Measurements from ENCODE around the gene WWOX. TPM values are rescaled to one million over a fixed set of nuclear protein-coding genes. Genes with fewer than 3 reads are reported as not detected.

The WWOX gene
- total RNA-seq, 1 donor from 2014 or later: 11.2 TPM

DNA sequence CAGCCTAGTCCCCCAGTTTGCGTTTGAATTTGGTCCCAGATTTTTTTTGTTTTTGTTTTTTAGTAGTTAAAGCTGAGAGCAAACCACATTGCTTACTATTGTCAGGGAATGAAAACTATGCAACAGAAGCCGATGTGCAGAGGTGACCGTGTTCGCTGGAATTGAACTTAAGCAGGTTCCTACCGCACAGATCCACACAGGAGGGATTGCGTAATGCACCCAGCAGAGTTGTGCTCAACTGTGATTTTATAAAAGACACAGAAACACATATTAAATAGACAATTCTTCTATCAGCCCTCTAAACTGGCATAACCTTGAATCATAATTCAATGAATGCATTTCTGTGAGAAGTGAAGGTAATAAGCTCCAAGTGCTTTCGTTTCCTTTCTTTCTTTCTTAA lies 443.0 kb downstream of the WWOX start:
- ATAC-seq: no peak

DNA sequence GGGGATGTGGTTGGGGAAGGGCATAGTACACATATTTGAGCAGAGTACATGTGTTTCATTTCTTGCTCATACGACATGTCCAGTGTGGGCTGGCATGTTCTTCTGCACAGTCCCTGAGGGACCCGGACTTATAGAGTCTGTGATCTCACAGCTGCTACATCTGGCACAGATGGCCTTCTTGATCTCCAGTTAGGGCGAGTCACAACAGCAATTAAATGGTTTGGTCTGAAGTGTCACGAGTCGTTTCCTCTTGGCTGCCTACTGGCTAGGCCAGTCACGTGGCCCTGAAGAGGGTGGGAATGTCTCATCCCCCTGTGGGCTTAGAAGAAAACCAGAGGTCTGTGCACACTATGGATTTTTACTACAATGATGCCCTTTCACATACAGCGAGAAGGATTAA lies 443.6 kb downstream of the WWOX start:
- ATAC-seq: peak; percentile 9

DNA sequence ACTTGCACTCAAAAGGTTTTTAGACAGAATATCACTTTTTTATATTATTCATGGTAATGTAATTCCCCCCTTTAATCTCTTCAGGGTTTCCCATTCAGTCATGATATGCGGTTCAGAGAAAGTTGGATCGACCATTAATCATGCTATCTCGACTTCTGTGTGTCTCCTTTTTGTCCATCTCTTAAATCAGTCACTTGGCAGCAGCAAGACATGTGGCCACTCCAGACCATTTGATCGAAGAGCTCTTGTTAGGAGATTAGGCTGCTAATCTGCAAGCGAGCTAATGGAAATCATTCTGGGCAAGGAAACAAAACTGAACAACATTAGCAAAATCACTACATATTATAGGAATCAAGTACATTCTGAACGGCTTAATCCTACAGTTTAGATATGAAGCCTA lies 449.9 kb downstream of the WWOX start:
- ATAC-seq: no peak

DNA sequence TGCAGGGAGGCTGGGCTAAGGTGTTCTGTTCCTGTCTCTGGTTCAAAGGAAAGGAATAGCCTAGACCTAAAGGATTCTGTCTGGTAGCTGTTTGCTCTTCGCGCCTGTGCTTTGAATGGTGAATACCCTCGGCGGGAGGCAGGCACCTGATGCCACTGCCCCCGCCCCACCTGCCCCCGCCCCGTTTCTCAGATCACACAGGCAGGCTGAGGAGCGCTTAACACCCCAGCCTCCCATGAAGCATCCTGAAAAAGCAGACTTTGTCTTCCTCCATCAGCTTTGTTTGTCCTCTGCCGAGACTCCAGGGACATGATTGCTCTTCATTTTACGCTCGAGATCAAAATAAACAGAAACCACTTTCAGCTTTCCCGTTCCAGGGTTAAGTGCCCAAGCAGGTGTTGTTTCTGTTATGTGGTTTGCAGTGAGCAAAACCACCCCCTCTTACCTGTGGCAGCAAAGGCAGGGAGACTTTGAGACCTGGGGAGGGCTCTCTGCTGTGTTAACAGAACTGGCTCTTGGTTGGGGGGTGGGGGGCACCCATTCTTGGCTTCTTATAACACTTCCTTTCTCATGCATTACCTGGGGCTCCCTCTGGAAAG lies 452.1 kb downstream of the WWOX start:
- no peak for ATAC-seq

DNA sequence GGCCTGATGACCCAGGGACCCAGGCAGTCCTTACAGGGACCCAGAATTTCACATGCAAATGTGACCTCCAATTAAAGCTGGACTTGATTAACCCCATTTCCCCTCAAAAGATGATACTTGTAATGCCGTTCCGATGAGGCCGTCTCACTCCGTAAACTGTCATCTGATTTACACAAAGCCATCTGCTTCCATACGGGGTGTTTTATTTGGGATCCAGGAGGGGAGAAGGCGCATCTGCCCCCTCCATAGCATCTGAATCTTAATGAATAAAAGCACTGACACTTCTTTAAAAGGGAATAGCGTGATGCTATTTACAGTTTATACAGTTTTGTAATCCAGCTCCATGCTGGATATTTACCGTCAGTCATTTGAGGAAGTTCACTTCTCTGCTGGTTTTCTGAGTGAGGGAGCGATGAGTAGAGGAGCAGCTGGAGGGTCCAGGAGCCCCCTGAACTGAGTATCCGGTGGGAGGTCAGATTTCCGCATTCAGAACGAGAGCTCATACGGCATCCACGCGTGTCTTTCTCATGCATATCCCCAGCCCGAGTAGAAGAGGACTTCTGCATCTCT lies 452.7 kb downstream of the WWOX start:
- ATAC-seq: no peak

DNA sequence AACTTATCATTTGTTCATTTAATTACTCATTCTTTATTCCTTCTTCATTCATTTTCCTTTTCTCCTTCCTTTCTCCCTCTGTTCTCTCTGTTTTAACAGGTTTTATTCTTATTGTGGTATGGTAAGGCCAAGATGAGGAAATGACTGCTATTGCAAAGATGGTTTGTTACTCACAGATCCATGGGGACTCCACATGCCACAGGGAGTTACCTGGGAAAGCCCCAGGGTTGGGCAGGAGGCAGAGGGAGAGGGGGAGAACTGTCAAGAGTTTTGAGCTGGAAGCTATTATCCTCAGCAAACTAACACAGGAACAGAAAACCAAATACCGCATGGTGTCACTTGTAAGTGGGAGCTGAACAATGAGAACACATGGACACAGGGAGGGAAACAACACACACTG lies 453.3 kb downstream of the WWOX start:
- no peak for ATAC-seq

DNA sequence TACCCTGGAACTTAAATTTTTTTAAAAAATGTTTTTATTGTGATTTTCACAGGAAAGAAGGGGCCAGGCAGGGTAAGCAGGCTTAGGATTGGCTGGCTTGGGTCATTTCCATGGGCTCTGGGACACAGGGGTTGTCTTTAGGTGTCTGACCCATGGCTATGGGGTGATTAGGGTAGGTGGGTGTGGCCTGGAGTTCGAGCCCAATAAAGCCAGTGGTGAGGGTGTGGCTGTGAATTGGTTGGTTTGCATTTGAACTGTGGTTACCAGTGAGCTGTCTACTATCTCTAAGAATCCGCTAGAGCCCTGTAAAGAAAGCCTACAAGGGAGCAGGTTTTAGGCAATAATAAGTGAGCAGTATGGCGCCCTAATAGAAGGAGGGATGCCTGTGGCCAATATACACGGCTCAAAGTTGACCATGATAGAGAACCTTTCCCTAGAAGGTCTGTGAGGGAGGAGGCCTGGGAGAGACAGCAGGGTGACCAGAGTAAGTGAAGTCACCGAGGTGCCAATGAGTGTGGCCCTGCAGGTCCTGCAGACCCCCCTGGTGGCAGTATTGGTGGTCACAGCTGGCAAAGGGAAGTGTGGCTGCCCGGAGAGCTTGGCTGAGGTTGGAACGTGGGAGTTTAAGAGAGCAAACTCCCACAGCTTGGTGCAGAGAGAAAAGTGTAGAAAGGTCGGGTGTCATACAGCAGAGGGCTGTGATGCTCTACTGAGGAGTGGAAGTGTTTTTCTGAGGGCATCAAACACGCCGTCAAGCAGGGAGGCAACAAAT lies 454.0 kb downstream of the WWOX start:
- ATAC-seq: no peak

DNA sequence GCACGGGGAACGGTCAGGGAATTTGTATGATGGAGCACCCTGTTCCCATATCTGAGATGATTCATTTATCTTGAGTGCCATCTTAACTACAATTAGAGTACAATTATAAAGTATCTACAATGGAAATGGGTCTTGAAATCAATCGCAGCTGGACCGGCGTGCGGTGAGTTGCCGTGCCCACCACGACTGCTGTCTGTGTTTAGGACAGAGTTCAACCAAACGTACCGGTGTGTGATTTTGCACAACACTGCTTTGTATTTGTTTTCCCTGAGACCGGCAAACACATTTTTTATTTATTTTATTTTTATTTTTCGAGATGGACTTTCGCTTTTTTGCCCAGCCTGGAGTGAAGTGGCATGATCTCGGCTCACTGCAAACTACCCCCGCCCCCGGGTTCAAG lies 457.0 kb downstream of the WWOX start:
- no peak for ATAC-seq

DNA sequence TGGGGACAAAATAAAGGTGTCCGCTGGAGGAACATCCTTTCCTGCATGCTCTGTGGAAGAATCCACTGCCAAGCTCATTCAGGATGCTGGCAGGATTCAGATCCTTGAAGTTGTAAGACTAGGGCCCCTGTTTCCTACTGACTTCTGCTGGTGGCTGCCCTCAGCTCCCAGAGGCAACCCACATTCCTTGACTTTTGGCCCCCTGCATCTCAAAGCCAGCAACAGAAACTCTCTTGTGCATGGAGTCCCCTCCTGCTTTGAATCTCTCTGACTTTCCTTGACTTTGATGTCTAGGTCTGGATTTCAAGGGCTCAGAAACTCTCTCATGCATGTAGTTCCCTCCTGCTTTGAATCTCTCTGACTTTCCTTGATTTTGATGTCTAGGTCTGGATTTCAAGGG lies 461.5 kb downstream of the WWOX start:
- no peak for ATAC-seq

DNA sequence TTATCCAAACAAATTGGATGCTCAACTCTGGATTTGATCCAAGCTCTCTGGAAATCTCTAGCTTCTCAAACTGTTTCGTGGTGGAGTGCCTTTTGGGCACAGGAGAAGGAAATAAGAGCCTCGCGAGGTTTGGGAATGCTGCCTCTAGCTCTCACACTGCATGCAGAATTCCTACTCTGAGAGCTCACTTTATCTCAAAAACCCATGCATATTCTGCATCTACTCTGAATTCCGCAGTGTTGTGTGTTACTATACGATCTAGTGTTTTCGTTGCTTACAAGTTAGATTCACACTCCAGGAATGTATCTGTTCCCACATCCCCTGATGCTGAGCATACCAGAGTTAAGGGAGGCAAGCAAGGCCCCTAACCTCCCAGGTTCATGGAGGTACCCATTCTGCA lies 462.7 kb downstream of the WWOX start:
- no peak for ATAC-seq

DNA sequence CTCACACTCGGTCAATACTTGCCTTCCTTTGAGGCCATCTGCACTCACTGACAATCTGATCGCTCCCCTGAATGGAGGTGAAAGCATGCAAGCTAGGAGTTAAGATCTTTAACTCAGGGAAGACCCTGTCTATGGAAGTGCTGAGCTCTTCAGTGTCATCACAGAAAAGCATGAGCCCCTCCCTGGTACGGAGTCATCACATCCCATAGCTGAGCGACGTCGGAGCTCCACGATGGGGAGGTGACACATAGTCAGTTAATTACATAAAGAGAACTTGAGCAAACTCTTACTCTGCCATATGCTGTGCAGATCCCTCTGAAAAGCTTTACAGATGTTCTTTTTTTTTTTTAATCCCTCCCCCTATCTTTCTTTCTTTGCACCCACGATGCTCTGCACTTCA lies 463.2 kb downstream of the WWOX start:
- ATAC-seq: no peak

DNA sequence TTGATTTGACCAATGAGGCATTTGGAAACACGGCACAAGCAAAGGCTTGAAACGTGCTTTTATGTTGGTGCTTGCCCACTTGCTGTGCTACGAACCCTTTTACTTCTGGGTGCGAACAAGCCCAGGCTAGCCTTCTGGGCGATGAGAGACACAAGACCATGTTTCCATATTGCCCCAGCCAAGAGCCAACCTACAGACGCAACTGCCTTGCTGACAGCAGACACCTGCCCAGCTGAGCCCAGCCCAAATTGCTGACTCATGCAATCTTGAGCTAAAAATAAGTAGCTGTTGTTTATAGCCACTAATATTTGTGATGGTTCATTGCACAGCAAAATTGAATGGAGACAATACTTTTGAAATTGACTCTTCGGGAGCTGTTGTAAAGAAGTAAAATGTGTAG lies 464.5 kb downstream of the WWOX start:
- peak; percentile 97 for ATAC-seq

DNA sequence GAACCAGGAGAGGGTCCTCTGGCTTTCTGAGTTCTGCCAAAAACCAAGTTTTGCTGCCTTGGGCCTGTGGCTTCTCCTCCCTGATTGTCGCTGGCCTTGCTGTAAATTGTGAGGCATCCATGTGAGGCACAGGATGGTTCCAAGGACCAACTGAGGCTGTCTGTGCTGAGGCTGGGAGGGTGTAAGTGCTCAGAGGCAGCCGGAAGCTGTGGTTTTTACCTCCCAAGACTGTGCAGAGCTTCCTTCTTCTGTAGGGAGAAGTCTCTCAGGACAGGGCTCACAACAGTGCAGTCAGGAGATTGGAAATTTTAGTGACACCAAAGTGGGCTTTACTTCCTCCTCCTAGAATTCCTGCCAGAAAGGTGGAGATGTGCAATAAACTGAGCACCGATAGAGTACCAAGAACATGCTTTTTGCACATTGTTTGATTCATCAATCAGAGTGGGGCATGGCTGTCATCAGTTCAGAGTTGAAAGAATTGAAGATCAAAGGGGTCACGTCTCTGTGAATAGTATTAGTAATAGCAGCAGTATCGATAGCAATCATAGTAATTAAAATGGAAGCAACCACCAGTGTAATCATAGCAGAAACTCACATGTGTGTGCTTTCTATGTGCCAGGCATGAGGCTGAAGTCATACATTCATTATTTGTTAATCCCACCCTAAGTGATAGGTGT lies 467.1 kb downstream of the WWOX start:
- no peak for ATAC-seq

DNA sequence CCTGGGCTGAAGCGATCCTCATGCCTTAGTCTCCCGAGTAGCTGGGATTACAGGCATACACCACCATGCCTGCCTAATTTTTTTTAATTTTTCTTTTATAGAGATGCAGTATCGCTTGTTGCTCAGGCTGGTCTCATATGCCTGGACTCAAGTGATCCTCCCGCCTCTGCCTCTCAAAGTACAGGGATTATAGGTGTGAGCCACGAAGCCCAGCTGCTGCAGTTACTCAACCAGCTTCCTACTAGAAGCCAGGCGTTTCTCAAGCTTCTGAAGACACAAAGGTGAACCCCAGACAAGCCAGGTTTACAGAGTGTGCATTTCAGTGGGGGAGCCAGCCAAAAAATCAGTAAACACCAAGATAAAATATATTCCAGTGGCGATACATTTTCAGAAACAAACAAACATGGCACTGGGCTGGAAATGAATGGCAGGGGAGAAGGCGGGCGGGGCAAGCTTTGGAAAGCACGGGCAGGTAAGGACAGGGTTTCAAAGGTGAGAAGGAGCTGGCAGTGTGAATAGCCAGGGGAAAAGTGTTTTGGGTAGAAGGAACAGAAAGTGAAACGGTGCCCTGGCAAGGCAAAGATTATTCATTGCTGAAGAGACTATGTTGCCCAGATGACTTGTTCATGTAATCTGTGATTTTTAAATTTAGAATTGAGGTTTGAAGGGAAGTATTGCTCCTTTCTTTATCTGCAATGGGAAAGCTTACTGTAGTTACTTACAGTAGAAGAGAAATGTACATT lies 471.1 kb downstream of the WWOX start:
- ATAC-seq: peak; percentile 26

DNA sequence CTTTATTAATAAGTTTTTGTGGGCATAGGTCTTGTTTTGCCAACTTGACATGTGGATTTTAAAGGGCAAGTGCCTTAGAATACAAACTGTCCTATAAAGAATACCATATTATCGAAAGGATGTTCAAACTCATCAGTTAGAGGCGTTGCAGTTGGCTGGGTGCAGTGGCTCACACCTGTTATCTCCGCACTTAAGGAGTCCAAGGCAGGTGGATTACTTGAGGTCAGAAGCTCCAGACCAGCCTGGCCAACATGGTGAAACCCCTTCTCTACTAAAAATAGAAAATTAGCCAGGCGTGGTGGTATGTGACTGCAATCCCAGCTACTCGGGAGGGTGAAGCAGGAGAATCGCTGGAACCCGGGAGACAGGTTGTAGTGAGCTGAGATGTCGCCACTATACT lies 472.0 kb downstream of the WWOX start:
- no peak for ATAC-seq

DNA sequence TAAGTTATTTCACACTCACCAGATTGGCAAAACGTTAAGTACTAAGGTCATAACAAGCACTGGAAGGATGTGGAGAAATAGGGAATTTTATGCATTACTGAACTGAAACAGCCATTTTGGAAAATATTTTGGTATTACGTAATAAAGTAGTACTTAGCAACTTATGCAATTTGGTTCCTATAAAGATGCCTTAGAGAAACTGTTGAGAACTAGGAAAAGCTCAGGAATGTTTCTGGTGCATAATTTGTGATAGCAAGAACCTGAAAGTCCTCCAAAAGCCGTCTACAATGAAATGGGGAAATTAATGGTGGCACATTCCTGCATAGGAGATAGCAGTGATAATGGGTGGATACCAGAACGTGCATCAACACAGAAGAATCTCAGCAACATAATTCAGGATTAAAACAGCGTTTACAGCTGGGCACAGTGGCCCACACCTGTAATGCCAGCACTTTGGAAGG lies 472.5 kb downstream of the WWOX start:
- no peak for ATAC-seq

DNA sequence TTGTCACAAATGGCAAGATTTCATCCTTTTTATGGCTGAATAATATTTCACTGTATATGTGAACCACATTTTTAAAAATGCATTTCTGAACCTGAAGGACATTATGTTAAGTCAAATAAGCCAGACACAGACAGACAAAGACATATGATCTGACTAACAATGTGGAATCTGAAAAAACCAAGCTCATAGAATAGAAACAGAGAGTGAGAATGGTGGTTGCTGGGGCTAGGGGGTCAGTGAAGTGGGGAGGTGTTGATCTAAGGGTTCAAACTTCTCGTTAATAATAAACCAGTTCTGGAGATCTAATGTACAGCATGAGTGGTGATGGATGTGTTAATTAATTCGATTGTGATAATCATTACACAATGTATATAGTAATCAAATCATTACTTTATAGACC lies 475.1 kb downstream of the WWOX start:
- ATAC-seq: no peak

DNA sequence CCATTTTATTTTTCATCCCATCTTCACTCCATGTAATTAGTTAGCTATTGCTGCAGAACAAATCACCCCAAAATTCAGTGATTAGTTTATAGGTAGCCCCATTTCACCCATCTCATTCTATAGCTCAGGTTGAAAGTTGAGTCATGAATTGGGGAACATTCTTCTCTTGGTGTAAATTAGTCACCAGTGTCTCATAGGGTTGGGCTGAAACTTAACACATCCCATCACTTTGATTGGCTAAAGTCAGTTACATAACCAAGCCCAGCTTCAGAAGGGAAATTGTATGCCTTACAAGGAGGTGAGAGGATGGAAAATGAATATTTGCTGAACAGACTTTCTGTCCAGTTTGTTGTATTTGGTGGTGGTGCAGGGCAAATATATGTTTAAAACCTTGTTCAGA lies 477.5 kb downstream of the WWOX start:
- ATAC-seq: peak; percentile 95

DNA sequence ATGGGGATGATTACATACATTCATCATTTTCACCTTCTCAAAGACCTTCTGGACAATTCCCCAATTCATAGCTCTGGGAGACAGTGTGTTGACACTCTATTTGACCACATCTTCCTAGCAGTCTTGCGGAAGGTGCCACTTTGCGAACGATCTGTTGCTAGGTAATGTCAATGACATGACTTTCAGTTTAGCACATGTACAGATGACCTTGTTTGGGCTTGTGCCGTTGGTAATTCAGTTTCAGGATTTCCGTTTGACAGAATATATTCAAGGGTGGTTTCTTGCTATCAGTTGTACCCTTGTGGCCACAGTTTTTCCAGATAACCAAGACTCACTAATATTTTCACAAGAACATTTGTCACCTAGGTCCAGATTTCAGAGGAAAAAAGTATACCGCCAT lies 478.2 kb downstream of the WWOX start:
- ATAC-seq: no peak

DNA sequence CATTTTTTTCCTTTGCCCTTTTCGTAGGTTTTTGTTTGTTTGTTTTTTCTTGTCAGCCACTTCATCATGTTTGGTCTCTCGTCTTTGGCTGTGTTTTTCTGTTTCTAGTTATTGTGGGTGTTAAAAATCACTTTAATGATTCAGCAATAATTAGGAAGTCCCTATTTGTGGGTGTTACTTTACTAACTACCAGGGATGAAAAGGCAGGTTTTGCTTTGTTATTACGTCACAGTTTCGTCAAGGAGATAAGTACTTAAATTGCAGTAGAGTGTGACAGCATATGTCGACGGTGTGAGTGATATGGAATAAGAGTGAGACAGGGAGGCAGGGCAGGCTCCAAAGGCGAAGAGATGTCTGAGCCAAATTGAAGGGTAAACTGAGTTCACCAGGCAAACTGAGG lies 479.6 kb downstream of the WWOX start:
- ATAC-seq: no peak

DNA sequence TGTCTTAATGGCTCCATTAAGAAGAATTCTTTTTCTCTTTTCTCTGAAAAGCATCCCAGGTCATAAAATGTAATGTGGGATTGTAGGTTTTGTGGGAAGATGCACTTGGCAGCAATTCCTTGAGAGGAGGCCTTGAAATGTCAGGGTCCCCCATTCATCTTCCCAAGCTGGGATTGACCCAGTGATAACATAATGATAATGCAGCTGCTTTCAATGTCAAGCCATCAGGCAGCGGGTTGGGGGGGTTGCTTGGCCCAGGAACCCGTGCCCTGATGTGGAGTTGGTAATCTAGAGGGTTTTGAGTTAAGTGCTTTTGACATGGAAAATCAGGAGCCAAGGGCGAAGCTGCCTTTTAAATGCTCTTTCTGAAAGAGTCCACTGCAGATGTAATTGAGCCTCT lies 484.0 kb downstream of the WWOX start:
- no peak for ATAC-seq

DNA sequence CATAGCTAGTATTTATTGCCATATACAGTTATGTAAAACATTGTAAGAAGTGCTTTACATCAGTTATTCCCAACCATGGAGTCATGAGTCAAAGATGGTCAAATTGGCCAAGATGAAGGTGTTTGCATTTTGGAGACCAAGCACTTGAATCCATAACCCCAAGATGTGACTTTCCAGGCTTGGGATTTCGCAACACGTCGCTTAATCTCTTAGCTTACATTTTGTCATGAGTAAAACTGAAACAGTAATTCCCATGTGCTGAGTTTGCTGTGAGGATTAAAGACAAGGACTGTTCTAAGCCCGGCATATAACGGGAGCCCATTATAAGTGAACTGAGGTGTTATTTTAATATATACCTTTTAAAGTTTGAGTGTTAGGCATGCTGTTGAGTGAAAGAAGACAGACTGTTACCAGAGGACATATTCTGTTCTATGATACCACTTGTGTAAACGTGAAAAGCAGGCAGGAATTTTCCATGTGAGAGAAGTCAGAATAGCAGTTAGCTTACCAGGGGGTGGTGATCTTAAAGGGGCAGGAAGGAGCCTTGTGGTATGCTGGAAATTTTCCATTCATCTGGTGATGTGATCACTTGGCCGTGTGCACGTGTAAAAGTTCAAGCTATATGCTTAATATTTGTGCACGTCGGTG lies 484.9 kb downstream of the WWOX start:
- no peak for ATAC-seq
